Measurements from ENCODE around the gene TRIM9.

The TRIM9 gene

GRCh38 chr14:51094901-51095853 lies at the start of gene TRIM9:
Gene TRIM9 (minus strand): TSS chr14:51095105. CDS start chr14:51094939, 166 bp downstream.
- DNase-seq (ENCODE audit: low read depth in 2 of 2, low spot score in 1 of 2): peak; percentile 58 to 72

- DNase-seq (ENCODE audit: low read depth in 2 of 2, low spot score in 1 of 2): no peak
These were observed 46.0 kb upstream of the TRIM9 start for GRCh38 chr14:51140856-51141255.

GRCh38 chr14:51140338-51140737 lies 45.4 kb upstream of the TRIM9 start:
- DNase-seq (ENCODE audit: low read depth in 2 of 2, low spot score in 1 of 2): no peak

- no peak for DNase-seq (ENCODE audit: low read depth in 2 of 2, low spot score in 1 of 2)
These were observed 44.3 kb upstream of the TRIM9 start for GRCh38 chr14:51139121-51139681.

- DNase-seq (ENCODE audit: low read depth in 2 of 2, low spot score in 1 of 2): no peak
These were observed 43.6 kb upstream of the TRIM9 start for GRCh38 chr14:51138404-51139103.

- no peak for DNase-seq (ENCODE audit: low read depth in 2 of 2, low spot score in 1 of 2)
These were observed 36.6 kb upstream of the TRIM9 start for GRCh38 chr14:51131516-51131915.

GRCh38 chr14:51129130-51129529 lies 34.2 kb upstream of the TRIM9 start:
- DNase-seq (ENCODE audit: low read depth in 2 of 2, low spot score in 1 of 2): no peak

GRCh38 chr14:51124029-51124428 lies 29.1 kb upstream of the TRIM9 start:
- no peak for DNase-seq (ENCODE audit: low read depth in 2 of 2, low spot score in 1 of 2)

- DNase-seq (ENCODE audit: low read depth in 2 of 2, low spot score in 1 of 2): no peak
These were observed 26.2 kb upstream of the TRIM9 start for GRCh38 chr14:51121096-51121495.

- no peak for DNase-seq (ENCODE audit: low read depth in 2 of 2, low spot score in 1 of 2)
These were observed 24.6 kb upstream of the TRIM9 start for GRCh38 chr14:51119411-51120051.

GRCh38 chr14:51118993-51119392 lies 24.1 kb upstream of the TRIM9 start:
- no peak for DNase-seq (ENCODE audit: low read depth in 2 of 2, low spot score in 1 of 2)

- no peak for DNase-seq (ENCODE audit: low read depth in 2 of 2, low spot score in 1 of 2)
These were observed 22.7 kb upstream of the TRIM9 start for GRCh38 chr14:51117593-51117992.

GRCh38 chr14:51116682-51117081 lies 21.8 kb upstream of the TRIM9 start:
- DNase-seq (ENCODE audit: low read depth in 2 of 2, low spot score in 1 of 2): no peak

GRCh38 chr14:51109651-51110050 lies 14.7 kb upstream of the TRIM9 start:
- no peak for DNase-seq (ENCODE audit: low read depth in 2 of 2, low spot score in 1 of 2)

GRCh38 chr14:51107801-51108200 lies 12.9 kb upstream of the TRIM9 start:
- DNase-seq (ENCODE audit: low read depth in 2 of 2, low spot score in 1 of 2): no peak

GRCh38 chr14:51104467-51104866 lies 9.6 kb upstream of the TRIM9 start:
- DNase-seq (ENCODE audit: low read depth in 2 of 2, low spot score in 1 of 2): no peak

GRCh38 chr14:51097287-51097686 lies 2.4 kb upstream of the TRIM9 start:
- no peak for DNase-seq (ENCODE audit: low read depth in 2 of 2, low spot score in 1 of 2)

GRCh38 chr14:51096870-51097269 lies 2.0 kb upstream of the TRIM9 start:
- no peak for DNase-seq (ENCODE audit: low read depth in 2 of 2, low spot score in 1 of 2)

- DNase-seq (ENCODE audit: low read depth in 2 of 2, low spot score in 1 of 2): no peak
These were observed 1.2 kb upstream of the TRIM9 start for GRCh38 chr14:51095854-51096823.

GRCh38 chr14:51094282-51094821 lies 553 bp downstream of the TRIM9 start:
- no peak for DNase-seq (ENCODE audit: low read depth in 2 of 2, low spot score in 1 of 2)

All from stimulated activated CD8-positive, alpha-beta memory T cell treated with anti-CD3 and anti-CD28 coated beads, Interleukin-4, amount 100 ng/mL, for 1 hour (primary cell).